Breast epithelium (tissue), 4 donors: ENCODE measurements around the gene APBA1. TPM values are rescaled to one million over a fixed set of nuclear protein-coding genes. Genes with fewer than 3 reads are reported as not detected.

Experiments
- DNase-seq, 2 donors: peaks; one replicate each; pipeline ENCODE4 v3.0.0-alpha.2; 2019; ENCODE audit warnings: low spot score in 2 of 2
- H3K27ac ChIP-seq, 2 donors: fragments of 200-600 bp; sonication (generic) in 1 of 2; one replicate each; pipeline ENCODE4 v1.5.1; 2016 to 2019; ENCODE audit warnings: mild to moderate bottlenecking in 1 of 2
- H3K27me3 ChIP-seq, 2 donors: fragments of 200-600 bp; sonication (generic) in 1 of 2; one replicate each; pipeline versions ENCODE4 v1.5.1 to v1.6.0; 2017 to 2019; ENCODE audit warnings: control low read depth in 1 of 2, mild to moderate bottlenecking in 1 of 2
- H3K36me3 ChIP-seq: fragments of 200-600 bp; one replicate; pipeline ENCODE4 v1.5.1; 2019
- H3K4me1 ChIP-seq, 2 donors: fragments of 200-600 bp; sonication (generic); one replicate each; pipeline ENCODE4 v1.5.1; 2016 to 2019; ENCODE audit warnings: control low read depth in 1 of 2
- H3K4me3 ChIP-seq, 3 donors: fragments of 200-600 bp; sonication (generic); 1 replicate in 2 of 3; 2 replicates in 1 of 3; pipeline ENCODE4 v1.5.1; 2016 to 2019; ENCODE audit warnings: mild to moderate bottlenecking in 3 of 3, moderate library complexity in 2 of 3
- H3K9me3 ChIP-seq, 2 donors: fragments of 200-600 bp; sonication (generic) in 1 of 2; one replicate each; pipeline ENCODE4 v1.5.1; 2016 to 2019; ENCODE audit warnings: control low read depth in 1 of 2
- POLR2A ChIP-seq: fragments of 450-650 bp; IDR thresholded peaks from one replicate; pipeline ENCODE4 v1.6.1; 2016; ENCODE audit warnings: antibody characterized with exemption, mild to moderate bottlenecking, moderate library complexity
- POLR2AphosphoS5 ChIP-seq, 3 donors: sonication (generic); formaldehyde crosslinking; IDR thresholded peaks; one replicate each; pipeline ENCODE4 v1.6.1; 2017; ENCODE audit warnings: antibody characterized with exemption in 3 of 3
- intact Hi-C: fragments of 100-400 bp; cut with DNase I; formaldehyde crosslinking; loops from one replicate; pipeline ENCODE4 v1.15.1; 2023; ENCODE audit warnings: low total_unique reads
- total RNA-seq, 3 donors: library from RNA; depleted of rRNA; stranded (reverse); fragments of >200 nt; gene quantifications; one replicate each; pipeline ENCODE4 v1.1.0, GENCODE V29; 2016
- TF ChIP-seq, protein P1 (sequence below), 3 donors: fragments of 450-650 bp; IDR thresholded peaks; one replicate each; pipeline ENCODE4 v1.5.1; 2016 to 2017; ENCODE audit warnings: antibody characterized with exemption in 3 of 3, mild to moderate bottlenecking in 3 of 3, moderate library complexity in 3 of 3

Gene APBA1
- total RNA-seq, 3 donors from 2014 or later, result 6.9 to 8.0 (median 7.8) TPM

GRCh38 chr9:69476797-69477196, 195.4 kb downstream of the APBA1 start:
- no peaks in the 10 kb centered on the region for H3K4me1 ChIP-seq
- no peak overlapping the region for H3K27ac ChIP-seq
- TF ChIP-seq POLR2AphosphoS5 (IDR thresholded peaks at IDR 0.05), result no peak
- no peaks in the 10 kb centered on the region for H3K27me3 ChIP-seq
- H3K9me3 ChIP-seq, result no peaks in the 10 kb centered on the region
- no peak for DNase-seq
- no peaks in the 10 kb centered on the region for H3K36me3 ChIP-seq
- H3K4me3 ChIP-seq, result no peak overlapping the region
- intact Hi-C loops, result no loop called here

DNA sequence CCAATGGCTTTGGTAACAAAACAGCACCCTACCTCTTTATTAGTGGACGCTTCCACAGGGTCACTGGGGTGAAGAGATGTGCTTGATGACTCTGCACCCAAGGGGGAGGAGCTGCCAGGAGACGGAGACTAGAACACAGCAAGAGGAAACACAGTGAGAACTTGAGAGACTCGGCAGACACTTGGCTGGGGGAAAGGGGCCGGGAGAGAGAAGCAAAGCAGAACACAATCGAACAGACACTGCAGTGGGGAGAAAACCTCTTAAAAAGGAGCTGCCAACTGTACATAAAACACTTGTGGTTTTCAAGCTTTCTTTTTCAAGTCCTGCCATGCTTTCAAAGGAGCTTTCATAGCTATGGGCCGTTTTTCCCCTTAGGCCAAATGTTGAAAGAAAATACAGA, 196.2 kb downstream of the APBA1 start:
- Histone ChIP-seq H3K27ac (no peak overlapping the region), H3K9me3 (no peaks in the 10 kb centered on the region), H3K4me3 (no peak overlapping the region), H3K27me3 (no peaks in the 10 kb centered on the region), H3K36me3 (no peaks in the 10 kb centered on the region), H3K4me1 (no peaks in the 10 kb centered on the region)
- intact Hi-C loops, result no loop called here
- no peak for DNase-seq
- TF ChIP-seq POLR2A (no peak), POLR2AphosphoS5 (IDR thresholded peaks at IDR 0.05) (no peak)
- TF ChIP-seq, protein P1, sequence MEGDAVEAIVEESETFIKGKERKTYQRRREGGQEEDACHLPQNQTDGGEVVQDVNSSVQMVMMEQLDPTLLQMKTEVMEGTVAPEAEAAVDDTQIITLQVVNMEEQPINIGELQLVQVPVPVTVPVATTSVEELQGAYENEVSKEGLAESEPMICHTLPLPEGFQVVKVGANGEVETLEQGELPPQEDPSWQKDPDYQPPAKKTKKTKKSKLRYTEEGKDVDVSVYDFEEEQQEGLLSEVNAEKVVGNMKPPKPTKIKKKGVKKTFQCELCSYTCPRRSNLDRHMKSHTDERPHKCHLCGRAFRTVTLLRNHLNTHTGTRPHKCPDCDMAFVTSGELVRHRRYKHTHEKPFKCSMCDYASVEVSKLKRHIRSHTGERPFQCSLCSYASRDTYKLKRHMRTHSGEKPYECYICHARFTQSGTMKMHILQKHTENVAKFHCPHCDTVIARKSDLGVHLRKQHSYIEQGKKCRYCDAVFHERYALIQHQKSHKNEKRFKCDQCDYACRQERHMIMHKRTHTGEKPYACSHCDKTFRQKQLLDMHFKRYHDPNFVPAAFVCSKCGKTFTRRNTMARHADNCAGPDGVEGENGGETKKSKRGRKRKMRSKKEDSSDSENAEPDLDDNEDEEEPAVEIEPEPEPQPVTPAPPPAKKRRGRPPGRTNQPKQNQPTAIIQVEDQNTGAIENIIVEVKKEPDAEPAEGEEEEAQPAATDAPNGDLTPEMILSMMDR (IDR thresholded peaks at IDR 0.05), result no peak

DNA sequence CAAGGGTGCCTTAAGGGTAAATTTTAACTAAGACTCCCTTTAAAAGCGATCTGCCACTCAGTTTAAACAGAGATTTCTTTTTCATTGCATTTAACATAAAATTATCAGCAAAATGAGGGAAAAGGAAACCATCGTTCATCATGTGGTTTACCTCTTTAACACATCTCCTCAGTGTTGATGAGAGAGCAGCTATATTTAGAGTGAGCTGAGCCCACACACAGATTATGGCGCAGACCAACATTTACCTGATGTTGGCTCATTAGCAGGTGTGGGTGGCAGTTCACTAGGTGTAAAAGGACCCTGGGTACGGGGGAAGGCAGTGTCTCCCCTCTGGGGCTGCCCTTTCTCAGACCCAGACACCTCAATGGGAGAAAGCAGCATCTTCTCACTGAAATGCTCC, 197.3 kb downstream of the APBA1 start:
- Histone ChIP-seq H3K27me3 (no peaks in the 10 kb centered on the region), H3K4me3 (no peak overlapping the region), H3K4me1 (no peaks in the 10 kb centered on the region), H3K36me3 (no peaks in the 10 kb centered on the region), H3K9me3 (no peaks in the 10 kb centered on the region), H3K27ac (no peak overlapping the region)
- intact Hi-C loops, result loop anchor here (5.0 kb wide), 1 partner anchor 537 kb away; no protein-coding TSS in a partner anchor
- TF ChIP-seq POLR2AphosphoS5 (IDR thresholded peaks at IDR 0.05) (no peak), POLR2A (no peak)
- TF ChIP-seq, protein P1 (IDR thresholded peaks at IDR 0.05), result no peak
- no peak for DNase-seq

- H3K36me3 ChIP-seq, result no peaks in the 10 kb centered on the region
- no peaks in the 10 kb centered on the region for H3K27me3 ChIP-seq
- H3K27ac ChIP-seq, result no peak overlapping the region
- no peak overlapping the region for H3K4me3 ChIP-seq
- H3K4me1 ChIP-seq, result no peaks in the 10 kb centered on the region
- no peak for DNase-seq
- intact Hi-C loops, result loop anchor here (5.0 kb wide), 1 partner anchor 540 kb away; no protein-coding TSS in a partner anchor
- no peak for TF ChIP-seq POLR2A
- no peak for TF ChIP-seq POLR2AphosphoS5 (IDR thresholded peaks at IDR 0.05)
- TF ChIP-seq, protein P1 (IDR thresholded peaks at IDR 0.05), result no peak
- no peaks in the 10 kb centered on the region for H3K9me3 ChIP-seq
Measured at GRCh38 chr9:69472101-69472620, 200.0 kb downstream of the APBA1 start.

DNA sequence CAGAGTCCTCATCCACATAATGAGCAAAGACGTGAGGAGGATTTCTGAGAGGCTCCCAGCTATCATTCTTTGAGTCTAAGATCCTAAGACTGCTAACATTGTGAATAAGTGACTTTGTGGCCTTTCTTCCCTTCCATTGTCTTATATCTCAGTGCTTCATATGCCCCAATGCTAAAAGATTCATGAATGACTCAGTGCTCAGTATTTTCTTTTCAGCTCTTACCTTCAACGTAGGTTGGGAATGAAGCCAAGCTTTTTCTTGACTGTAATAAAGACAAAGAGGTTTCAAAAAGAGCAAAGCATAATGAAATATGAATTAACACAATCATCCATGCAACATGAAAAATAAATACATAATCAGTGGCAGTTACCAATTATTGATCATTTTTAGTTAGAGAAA, 200.7 kb downstream of the APBA1 start:
- no peak for DNase-seq
- TF ChIP-seq, protein P1 (IDR thresholded peaks at IDR 0.05), result no peak
- TF ChIP-seq POLR2A (no peak), POLR2AphosphoS5 (IDR thresholded peaks at IDR 0.05) (no peak)
- H3K27me3 ChIP-seq, result no peaks in the 10 kb centered on the region
- no peak overlapping the region for H3K4me3 ChIP-seq
- no peaks in the 10 kb centered on the region for H3K36me3 ChIP-seq
- H3K4me1 ChIP-seq, result no peaks in the 10 kb centered on the region
- intact Hi-C loops, result loop anchor here (5.0 kb wide), 1 partner anchor 541 kb away; no protein-coding TSS in a partner anchor
- no peak overlapping the region for H3K27ac ChIP-seq
- no peaks in the 10 kb centered on the region for H3K9me3 ChIP-seq
